ENCODE results near the gene ARHGEF38.

- TF ChIP-seq CTCF (IDR thresholded peaks at IDR 0.05) (no peak), POLR2AphosphoS5 (IDR thresholded peaks at IDR 0.05) (no peak), POLR2A (IDR thresholded peaks at IDR 0.05) (no peak)
Measured at GRCh38 chr4:105594099-105595010, 41.9 kb downstream of the ARHGEF38 start.
